Coronary artery (tissue), 2 donors: ENCODE results near the gene PRR9.

Experiments used
- DNase-seq: peaks from one replicate; pipeline ENCODE4 v3.0.0-alpha.2; 2017; ENCODE audit warnings: low spot score
- H3K27ac ChIP-seq, 2 donors: fragments of 200-600 bp; sonication (generic); one replicate each; pipeline ENCODE4 v1.5.1; 2016 to 2019
- H3K4me3 ChIP-seq: fragments of 200-600 bp; sonication (generic); 2 replicates; pipeline ENCODE4 v1.5.1; 2016; ENCODE audit warnings: mild to moderate bottlenecking, moderate library complexity
- TF ChIP-seq, protein P1 (sequence below): fragments of 200-600 bp; sonication (generic); IDR thresholded peaks from one replicate; pipeline ENCODE4 v1.5.1; 2019; ENCODE audit warnings: antibody characterized with exemption

PRR9 gene

DNA sequence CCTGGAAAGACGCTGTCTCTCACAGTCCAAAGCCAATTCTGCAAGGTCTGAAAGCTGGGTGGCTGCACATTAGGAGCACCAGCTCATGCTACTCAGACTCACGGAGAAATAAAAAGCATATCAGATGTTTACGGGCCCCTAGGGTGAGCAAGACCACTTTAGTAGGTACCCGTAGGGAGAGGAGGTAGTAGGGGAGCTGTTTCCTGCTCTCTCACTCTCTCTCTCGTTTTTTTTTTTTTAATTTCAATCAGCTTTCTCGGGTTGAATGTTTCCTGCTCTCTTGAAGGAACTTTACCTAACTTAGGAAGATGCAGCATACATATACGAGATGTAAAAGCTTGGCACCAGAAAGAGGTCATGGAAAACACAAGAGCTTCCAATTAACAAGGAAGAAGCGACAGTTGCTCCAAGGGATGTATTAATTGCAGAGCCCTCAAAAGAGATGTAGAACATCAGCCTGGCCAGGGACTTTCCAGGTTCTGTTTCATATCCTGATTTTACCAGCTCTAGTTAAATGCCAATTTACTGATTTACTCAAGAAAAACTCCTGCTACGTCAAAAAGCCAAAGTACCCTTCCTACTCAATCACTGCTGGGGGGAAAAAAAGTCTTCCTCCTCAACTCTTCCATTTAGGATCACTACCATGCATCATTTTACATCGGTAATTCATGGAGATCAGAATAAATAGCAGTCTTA, 45.2 kb downstream of the PRR9 start:
- H3K27ac ChIP-seq, result no peak overlapping the region
- no peak for DNase-seq
- TF ChIP-seq, protein P1, sequence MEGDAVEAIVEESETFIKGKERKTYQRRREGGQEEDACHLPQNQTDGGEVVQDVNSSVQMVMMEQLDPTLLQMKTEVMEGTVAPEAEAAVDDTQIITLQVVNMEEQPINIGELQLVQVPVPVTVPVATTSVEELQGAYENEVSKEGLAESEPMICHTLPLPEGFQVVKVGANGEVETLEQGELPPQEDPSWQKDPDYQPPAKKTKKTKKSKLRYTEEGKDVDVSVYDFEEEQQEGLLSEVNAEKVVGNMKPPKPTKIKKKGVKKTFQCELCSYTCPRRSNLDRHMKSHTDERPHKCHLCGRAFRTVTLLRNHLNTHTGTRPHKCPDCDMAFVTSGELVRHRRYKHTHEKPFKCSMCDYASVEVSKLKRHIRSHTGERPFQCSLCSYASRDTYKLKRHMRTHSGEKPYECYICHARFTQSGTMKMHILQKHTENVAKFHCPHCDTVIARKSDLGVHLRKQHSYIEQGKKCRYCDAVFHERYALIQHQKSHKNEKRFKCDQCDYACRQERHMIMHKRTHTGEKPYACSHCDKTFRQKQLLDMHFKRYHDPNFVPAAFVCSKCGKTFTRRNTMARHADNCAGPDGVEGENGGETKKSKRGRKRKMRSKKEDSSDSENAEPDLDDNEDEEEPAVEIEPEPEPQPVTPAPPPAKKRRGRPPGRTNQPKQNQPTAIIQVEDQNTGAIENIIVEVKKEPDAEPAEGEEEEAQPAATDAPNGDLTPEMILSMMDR, result no peak
- peak overlapping the region; percentile 73 for H3K4me3 ChIP-seq

DNA sequence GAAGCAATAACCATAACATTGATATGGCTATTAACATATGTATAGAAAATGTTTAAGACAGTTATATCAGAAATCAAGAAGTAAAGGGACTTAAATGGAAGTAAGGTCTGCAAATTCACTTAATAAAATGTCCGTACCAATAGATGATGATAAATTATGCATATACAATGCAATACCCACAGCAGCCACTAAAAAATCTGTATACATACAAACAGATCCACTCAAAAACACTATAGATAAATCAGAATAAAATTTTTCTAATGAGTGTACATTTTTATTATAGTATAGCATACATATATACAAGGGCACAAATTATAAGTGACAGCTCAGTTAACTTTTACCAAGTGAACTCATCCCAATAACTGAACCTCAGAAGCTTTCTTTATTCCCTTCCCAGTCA, 48.1 kb downstream of the PRR9 start:
- Histone ChIP-seq H3K27ac (no peak overlapping the region), H3K4me3 (no peak overlapping the region)
- TF ChIP-seq, protein P1, result no peak
- DNase-seq, result no peak
